GM18505 (cell line): ENCODE results near the gene C1orf21.

Source experiments
- ATAC-seq: cut with Tn5 transposase; IDR thresholded peaks from one replicate; pipeline ENCODE4 v1.9.1; 2021; ENCODE audit not compliant: unreplicated experiment
- POLR2A ChIP-seq: IDR thresholded peaks from 4 replicates; pipeline ENCODE4 v1.6.1; 2011; ENCODE audit warnings: borderline replicate concordance; ENCODE audit not compliant: insufficient read depth, insufficient read length; ENCODE audit errors: extremely low read depth

The C1orf21 gene

DNA sequence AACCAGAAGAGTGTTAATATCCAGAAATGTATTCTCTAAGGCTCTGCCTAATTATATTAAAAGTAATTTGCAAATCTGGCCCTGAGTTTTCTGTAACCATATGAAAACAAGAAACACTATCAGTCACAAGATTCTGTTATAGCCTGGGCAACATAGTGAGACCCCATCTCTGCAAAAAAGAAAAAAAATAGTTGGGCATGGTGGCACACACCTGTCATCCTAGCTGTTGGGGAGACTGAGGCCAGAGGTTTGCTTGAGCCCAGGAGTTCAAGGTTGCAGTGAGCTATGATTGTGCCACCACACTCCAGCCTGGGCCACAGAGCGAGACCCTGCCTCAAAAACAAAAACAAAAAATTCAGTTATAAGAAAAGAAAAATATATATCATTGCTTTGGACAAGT, 25.6 kb downstream of the C1orf21 start:
- TF ChIP-seq POLR2A, result no peak
- no peak for ATAC-seq

DNA sequence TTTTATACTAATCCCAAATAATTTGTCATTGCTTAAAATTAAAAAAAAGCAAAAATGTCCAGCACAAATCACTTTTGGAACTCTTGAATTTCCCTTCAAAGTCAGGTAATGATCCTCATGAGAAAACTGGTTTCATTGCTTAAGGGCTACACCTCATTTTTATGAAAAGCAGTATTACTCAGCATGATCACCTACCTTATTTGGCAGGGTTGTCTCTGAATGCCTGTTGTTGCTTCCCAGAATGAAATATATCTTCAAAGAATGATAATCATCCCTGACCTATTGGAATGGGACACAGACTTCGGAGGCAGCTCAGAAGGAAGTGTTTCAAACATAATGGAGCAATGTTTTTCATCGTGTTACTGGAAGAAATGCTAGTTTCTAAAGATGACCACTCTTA, 29.7 kb downstream of the C1orf21 start:
- no peak for TF ChIP-seq POLR2A

DNA sequence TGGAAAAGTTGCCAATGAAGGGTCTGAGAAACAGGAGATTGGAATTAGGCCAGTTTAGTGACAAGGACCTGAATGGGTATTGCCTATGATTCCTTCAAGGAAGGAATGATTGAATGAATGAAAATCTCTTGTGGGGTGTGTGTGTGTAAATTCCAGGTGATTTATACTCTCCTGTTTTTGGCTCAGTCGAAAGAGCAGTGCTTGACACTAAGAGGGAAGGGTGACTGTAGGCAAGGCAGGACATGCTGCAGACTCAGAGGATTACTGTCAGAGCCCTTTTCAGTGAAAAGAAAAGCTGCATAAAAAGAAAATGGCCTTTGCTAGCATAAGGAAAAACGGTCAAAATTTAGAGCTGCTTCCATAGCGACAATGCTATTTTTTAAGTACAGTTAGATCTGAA, 30.1 kb downstream of the C1orf21 start:
- no peak for ATAC-seq
- no peak for TF ChIP-seq POLR2A

More for the DNA sequence above, 29.7 kb downstream of the C1orf21 start:
- no peak for ATAC-seq

DNA sequence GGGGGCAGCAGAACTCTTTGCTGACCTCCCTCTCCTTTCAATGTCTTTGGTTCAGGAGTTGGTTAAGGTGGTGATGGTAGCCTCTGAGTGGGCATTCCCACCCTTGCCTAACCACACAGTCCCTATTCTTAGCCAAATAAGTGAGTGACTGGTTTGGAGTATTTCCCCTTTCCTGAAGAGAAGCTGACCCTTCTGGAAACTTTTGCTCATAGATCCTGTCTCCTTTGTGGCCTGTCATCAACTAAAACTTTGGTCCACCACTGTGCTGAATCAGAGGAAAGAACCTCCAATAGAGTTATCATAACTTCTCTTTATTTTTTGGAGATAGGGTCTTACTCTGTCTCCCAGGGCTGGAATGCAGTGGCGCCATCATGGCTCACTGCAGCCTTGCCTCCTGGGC, 31.1 kb downstream of the C1orf21 start:
- no peak for ATAC-seq
- TF ChIP-seq POLR2A, result no peak

DNA sequence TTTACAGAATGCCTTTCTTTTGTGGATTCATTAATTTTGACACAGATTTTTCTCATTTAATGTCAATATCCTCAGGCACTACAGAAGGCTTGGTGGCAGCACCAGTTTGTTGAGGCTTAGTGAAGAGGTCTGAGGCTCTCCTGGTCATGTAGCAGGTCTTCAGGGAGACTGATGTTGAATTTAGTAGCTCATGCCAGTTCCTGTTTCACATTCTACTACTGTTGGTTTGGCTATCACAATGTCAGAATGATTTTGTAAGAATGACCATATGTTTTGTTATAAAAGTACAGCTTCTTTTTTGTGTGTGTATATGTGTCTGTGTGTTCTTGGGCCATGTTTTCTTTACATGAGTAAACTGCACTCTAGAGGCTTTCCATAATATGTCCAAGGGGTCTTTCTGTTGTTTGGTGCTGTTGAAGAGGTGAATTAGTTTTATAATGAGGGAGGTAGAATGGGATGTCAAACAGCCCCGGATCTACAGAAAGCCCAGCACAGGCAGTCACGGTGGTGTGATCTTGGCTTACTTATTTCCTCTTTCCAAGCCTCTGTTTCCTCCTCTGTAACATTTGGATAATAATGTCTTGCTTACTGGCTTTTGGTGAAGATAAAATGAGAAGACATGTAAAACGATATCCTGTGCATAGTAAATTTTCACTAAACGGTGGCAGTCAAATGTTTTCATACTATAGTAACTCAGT, 32.0 kb downstream of the C1orf21 start:
- TF ChIP-seq POLR2A, result no peak
- ATAC-seq, result no peak

DNA sequence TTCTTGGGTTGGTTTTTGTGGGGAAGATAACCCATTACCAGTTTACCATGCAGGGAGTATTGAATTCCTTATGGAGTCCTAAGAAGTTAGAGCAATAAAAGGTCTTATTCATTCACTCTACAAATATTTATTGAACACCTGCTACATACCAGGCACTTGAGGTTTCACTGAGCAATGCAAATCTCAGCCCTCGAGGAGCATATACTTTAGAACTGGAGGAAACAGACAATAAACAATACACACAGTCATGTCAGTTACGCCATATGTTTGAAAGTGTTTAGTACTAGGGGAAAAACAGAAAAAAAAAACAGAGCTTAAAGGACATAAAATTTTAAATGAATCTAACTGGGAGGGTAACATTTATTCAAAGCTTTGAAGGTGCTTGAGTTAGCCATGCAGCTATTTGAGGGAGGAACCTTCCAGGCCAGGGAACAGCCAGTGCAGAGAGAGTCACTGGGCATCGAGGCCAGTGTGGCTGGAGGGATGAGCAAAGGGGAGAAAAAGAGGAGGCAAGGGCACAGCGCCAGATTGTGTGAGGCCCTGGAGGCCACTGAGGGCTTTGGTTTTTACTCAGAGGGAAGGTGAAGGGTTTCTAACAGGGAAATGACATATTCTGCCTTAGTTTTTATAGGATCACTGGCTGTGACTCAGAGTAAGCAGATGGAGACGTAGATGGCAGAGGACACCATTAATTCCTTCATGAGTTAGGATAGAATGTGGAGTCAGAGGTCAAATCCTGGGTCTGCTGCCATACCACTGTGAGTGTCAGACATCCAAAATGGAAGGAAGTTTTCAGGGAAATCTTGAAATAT, 32.7 kb downstream of the C1orf21 start:
- no peak for TF ChIP-seq POLR2A
- ATAC-seq, result no peak

DNA sequence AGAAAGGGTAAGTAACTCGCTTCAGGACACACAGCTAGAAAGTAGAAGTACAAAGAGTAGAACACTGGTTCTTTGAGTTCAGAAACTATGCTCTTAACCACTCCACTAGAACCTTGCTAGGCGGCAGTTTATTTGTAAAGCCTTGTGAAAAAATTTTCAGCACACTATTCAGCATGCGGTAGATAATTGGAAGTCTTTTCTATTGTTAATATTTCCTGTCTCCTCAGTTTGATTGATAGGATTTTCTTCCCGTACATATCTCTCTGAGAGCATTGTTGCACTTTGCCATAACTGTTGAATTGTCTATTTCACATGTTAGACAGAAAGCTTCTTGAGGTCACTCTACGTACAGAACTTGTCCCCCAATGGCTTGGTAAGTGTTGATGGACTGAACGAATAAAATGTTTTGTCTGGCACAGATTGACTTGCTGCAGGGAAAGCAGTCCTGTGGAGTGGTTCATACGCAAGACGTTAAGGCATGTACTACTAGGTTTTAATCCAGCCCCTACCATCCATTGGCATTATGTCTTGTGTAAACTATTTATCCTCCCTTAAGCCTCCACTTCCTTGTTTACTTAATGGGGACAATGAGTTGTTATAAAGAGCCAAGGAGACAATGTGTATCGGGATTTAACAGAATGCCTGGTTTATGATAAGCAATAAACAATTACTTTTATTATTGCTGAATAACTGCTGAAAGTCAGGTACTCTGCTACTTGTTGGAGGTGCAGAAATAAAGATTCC, 35.8 kb downstream of the C1orf21 start:
- no peak for ATAC-seq
- TF ChIP-seq POLR2A, result no peak

DNA sequence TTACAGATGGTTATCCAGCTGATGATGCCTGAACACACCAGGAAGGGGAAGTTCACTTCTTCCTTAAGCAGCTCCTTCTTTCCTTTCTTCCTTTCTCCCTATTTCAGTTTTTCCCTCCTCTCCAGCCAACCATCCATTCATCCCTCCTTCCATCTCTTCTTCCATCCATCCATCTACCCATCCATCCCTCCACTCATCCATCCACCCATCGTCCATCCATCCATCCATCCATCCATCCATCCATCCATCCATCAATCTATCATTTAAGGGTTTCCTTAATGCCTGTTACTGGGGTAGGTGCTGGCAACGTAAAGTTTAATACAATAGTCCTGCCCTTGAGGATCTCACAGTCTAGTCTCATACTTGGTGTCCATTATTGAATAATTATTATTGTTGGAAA, 36.8 kb downstream of the C1orf21 start:
- no peak for ATAC-seq
- TF ChIP-seq POLR2A, result no peak

DNA sequence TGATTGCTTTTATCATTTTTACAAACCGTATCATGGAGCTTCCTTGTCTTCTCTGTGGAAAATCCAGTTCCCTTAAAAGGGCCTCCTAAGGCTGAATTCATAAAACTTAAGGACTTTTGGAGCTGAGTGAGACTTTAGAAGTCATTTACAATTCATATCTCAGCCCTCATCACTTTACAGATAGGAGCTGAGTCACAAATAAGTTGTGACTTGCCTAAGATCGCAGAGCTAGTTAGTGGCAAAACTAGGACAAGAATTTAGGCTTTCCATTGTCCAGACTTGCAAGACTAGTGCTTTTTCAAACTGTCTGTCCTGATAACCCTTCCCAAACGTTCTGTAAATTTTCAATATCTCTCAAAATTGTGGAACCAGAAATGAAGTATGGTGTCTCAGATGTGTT, 37.3 kb downstream of the C1orf21 start:
- ATAC-seq, result no peak
- TF ChIP-seq POLR2A, result no peak

DNA sequence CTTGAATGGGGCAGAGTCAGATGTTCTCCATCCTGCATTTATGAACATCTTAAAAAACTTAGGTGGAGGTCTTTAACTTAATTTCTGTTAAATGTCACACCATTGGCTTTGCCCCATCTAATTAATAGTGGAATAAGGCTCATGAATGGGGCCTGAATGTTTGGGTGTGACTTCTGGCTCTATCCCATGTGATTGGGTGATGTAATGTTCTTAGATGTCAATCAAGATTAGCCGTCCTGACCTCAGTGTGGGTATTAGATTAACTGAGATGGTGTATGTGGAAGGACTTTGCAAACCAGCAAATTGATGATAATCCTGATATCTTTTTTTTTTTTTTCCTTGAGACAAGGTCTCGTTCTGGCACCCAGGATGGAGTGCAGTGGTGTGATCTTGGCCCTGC, 38.1 kb downstream of the C1orf21 start:
- TF ChIP-seq POLR2A, result no peak
- no peak for ATAC-seq

DNA sequence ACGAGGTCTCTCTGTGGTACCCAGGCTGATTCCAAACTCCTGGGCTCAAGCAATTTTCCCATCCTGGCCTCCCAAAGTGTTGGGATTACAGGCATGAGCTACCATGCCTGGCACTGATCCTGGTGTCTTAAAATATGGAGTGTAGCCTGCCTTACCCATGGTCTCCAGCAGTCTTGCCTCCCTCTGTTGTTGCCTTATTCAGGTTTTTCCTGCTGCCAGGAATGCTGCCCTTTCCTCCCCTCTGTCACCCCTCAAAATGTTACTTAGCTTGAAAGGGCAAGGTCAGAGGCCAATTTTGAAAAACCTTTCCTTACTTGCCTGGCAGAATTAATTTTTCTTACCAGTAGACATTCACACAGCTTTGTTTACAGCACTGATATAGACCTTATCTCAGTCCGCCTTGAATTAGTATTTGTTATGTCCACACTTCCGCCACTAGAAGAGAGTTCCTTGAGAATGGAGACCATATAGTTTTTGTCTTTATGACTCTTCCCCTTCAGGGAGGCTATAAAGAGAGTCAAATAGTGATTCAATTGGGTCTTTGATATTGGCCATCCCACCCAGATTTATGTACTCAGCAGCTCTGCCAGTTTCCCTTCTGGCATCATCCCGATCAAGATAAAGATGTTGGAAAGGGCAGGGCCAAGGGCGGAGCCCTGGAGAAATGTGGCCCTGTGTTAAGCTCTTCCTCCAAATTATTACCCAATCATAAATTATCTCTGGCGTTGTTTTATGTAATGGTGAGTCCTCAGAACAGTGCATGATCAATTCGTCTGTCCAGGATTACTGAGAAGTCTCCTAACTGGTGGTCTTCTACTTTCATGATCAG, 38.8 kb downstream of the C1orf21 start:
- no peak for TF ChIP-seq POLR2A
- ATAC-seq, result no peak

DNA sequence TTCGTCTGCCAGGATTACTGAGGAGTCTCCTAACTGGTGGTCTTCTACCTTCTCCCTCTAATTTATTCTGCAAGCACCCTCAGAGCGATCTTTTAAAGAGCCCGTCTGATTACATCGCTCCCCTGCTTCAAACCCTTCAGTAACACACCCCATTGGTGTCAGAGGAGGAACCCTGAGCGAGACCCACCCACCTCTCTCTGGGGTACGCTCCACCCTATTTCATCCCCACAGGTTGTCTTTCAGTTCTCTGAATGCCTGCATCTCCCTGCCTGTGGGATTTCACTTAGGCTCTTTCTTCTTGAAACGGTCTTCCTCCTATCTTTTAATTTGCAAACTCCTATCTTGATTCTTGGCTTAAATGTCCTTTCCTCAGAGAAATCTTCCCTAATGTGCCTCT, 39.4 kb downstream of the C1orf21 start:
- no peak for TF ChIP-seq POLR2A
- no peak for ATAC-seq

DNA sequence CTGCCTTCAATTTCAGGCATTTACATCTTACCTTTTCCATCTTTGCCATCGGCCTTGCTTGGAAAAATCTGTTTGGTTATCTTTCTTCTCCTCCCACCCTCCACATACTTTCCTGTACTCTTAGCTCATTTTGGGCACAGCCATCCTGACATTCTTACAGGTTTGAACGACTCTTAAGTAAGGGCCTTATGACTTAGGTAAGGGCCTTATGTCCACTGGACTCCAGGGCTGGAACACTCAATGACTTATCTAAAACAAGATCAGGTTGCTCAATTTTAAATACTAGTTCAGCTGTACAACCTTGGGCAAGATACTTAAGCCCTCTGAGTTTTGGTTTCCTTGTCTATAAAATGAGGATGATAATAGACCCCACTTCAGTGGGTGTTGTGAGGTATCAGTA, 40.9 kb downstream of the C1orf21 start:
- TF ChIP-seq POLR2A, result no peak
- ATAC-seq, result no peak
